SU-DHL-6 (cell line): ENCODE data around the gene CRTAC1.

Source experiments
- H2AFZ ChIP-seq: fragments of 200-600 bp; sonication (generic); 2 replicates; pipeline ENCODE4 v1.6.1; 2014; ENCODE audit warnings: low read depth, mild to moderate bottlenecking, moderate library complexity, mixed read lengths, antibody characterized with exemption, low read length; ENCODE audit not compliant: severe bottlenecking
- H3F3A ChIP-seq: fragments of 200-600 bp; shearing (Covaris generic); 2 replicates; pipeline ENCODE4 v1.6.0; 2016; ENCODE audit warnings: antibody characterized with exemption, mild to moderate bottlenecking; ENCODE audit not compliant: insufficient read depth
- H3K27ac ChIP-seq: fragments of 200-600 bp; sonication (generic); 2 replicates; pipeline ENCODE4 v1.5.1; 2016; ENCODE audit warnings: low read depth, mild to moderate bottlenecking, low read length, moderate library complexity, mixed read lengths
- H3K27me3 ChIP-seq: fragments of 200-600 bp; sonication (generic), shearing (Covaris generic); 2 replicates; pipeline ENCODE4 v1.6.0; 2014; ENCODE audit warnings: mild to moderate bottlenecking, low read length
- H3K36me3 ChIP-seq: fragments of 200-600 bp; sonication (generic); 2 replicates; pipeline ENCODE4 v1.6.1; 2014; ENCODE audit warnings: mild to moderate bottlenecking, low read length, mixed read lengths
- H3K4me2 ChIP-seq: fragments of 300-600, 200-600 bp; shearing (Covaris generic), sonication (generic); 2 replicates; pipeline ENCODE4 v1.6.0; 2014; ENCODE audit warnings: low read length, low read depth, mild to moderate bottlenecking; ENCODE audit not compliant: poor library complexity, severe bottlenecking
- H3K4me3 ChIP-seq: fragments of 200-600 bp; sonication (generic); 2 replicates; pipeline ENCODE4 v1.5.1; 2014; ENCODE audit warnings: antibody characterized with exemption, low read length, mild to moderate bottlenecking, mixed read lengths; ENCODE audit not compliant: insufficient read depth, poor library complexity, severe bottlenecking
- H3K79me2 ChIP-seq: fragments of 200-600 bp; sonication (generic); 2 replicates; pipeline ENCODE4 v1.6.1; 2014; ENCODE audit warnings: mild to moderate bottlenecking, low read length, moderate library complexity; ENCODE audit not compliant: insufficient read depth
- H3K9ac ChIP-seq: fragments of 200-600 bp; sonication (generic); 2 replicates; pipeline ENCODE4 v1.7.0; 2014; ENCODE audit warnings: mild to moderate bottlenecking, low read length
- H3K9me2 ChIP-seq: fragments of 200-600 bp; sonication (generic); replicated peaks from 2 replicates; pipeline ENCODE4 v1.6.1; 2014; ENCODE audit warnings: low read length; ENCODE audit not compliant: insufficient read depth
- H3K9me3 ChIP-seq: fragments of 200-600 bp; sonication (generic); 2 replicates; pipeline ENCODE4 v1.6.1; 2014; ENCODE audit warnings: low read length, mixed read lengths; ENCODE audit not compliant: insufficient read depth
- H4K20me1 ChIP-seq: fragments of 200-600 bp; sonication (generic); 2 replicates; pipeline ENCODE4 v1.6.1; 2014; ENCODE audit warnings: low read depth, mild to moderate bottlenecking, antibody characterized with exemption, low read length, moderate library complexity, mixed read lengths
- EZH2phosphoT487 ChIP-seq: fragments of 200-600 bp; sonication (generic), shearing (Covaris generic); conservative IDR thresholded peaks from 2 replicates; pipeline ENCODE4 v1.6.1; 2018; ENCODE audit warnings: mild to moderate bottlenecking, antibody characterized with exemption, low read length, moderate library complexity, mixed read lengths
- TF ChIP-seq, protein P1 (sequence below): fragments of 200-600 bp; sonication (generic); IDR thresholded peaks from one replicate; pipeline ENCODE4 v1.5.1; 2017; ENCODE audit warnings: antibody characterized with exemption, mild to moderate bottlenecking, low read length, moderate library complexity; ENCODE audit not compliant: insufficient read depth, poor library complexity, severe bottlenecking

The CRTAC1 gene

DNA sequence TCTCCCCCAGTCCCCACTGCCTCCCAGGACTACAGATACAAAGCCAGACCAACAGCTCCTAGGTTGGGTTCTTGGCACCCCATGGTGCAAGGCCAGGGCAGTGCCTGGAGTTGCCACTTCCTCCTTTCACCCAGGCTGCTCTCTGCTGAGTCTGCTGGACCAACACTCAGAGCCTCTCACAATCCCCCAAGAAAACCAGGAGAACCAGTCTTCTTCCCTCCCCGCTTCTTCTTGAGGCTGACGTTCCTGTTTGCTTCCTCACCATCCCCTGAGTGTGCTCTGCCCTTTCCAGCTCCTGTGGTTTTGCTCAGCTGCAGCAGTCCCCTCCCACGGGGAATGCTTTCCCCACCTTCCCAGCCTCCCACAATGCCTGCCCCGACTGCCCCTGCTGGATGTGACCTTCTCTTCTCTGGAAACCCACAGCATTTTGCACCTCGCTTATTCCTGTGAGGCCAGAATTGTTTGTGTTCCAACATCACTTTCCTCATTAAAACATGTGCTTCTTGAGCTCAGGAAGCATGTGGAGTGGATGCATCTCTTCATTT lies 90.9 kb downstream of the CRTAC1 start:
- Histone ChIP-seq H3K4me3 (no peak overlapping the region), H3K9ac (no peak overlapping the region), H3K9me2 (no peaks in the 10 kb centered on the region), H3K79me2 (no peaks in the 10 kb centered on the region), H3K36me3 (no peaks in the 10 kb centered on the region), H3K9me3 (no peaks in the 10 kb centered on the region), H3K4me2 (no peak overlapping the region), H3K27me3 (no peaks in the 10 kb centered on the region), H3F3A (no peaks in the 10 kb centered on the region), H4K20me1 (no peaks in the 10 kb centered on the region), H3K27ac (no peak overlapping the region), H2AFZ (no peak overlapping the region)
- no peak for TF ChIP-seq EZH2phosphoT487
- TF ChIP-seq, protein P1, sequence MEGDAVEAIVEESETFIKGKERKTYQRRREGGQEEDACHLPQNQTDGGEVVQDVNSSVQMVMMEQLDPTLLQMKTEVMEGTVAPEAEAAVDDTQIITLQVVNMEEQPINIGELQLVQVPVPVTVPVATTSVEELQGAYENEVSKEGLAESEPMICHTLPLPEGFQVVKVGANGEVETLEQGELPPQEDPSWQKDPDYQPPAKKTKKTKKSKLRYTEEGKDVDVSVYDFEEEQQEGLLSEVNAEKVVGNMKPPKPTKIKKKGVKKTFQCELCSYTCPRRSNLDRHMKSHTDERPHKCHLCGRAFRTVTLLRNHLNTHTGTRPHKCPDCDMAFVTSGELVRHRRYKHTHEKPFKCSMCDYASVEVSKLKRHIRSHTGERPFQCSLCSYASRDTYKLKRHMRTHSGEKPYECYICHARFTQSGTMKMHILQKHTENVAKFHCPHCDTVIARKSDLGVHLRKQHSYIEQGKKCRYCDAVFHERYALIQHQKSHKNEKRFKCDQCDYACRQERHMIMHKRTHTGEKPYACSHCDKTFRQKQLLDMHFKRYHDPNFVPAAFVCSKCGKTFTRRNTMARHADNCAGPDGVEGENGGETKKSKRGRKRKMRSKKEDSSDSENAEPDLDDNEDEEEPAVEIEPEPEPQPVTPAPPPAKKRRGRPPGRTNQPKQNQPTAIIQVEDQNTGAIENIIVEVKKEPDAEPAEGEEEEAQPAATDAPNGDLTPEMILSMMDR: no peak

DNA sequence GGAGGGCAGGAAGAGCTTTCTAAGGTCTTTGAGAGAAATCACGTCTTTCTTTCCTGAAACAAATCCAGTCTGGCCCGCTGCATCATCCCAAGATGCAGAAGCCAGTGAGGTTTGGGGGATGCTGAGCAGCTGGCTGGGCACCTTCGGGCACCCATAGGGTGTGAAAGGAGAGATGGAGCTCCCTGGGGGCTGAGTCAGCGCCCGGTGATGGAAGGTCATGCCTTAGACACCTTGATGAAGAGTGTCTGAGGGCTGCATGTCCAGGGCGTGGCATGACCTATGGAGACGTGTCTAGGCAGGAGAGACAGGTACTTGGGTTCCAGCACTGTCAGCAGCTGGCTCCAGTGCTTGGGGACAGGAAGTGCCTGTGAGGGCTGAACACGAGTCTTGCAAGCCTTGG lies 92.5 kb downstream of the CRTAC1 start:
- H3K79me2 ChIP-seq: no peaks in the 10 kb centered on the region
- no peaks in the 10 kb centered on the region for H3K36me3 ChIP-seq
- H3K4me2 ChIP-seq: no peak overlapping the region
- H3K9me3 ChIP-seq: no peaks in the 10 kb centered on the region
- H3K27ac ChIP-seq: no peak overlapping the region
- no peaks in the 10 kb centered on the region for H3K9me2 ChIP-seq
- no peak overlapping the region for H3K4me3 ChIP-seq
- no peak overlapping the region for H2AFZ ChIP-seq
- no peaks in the 10 kb centered on the region for H3F3A ChIP-seq
- no peak overlapping the region for H3K9ac ChIP-seq
- no peaks in the 10 kb centered on the region for H3K27me3 ChIP-seq
- H4K20me1 ChIP-seq: no peaks in the 10 kb centered on the region
- no peak for TF ChIP-seq EZH2phosphoT487
- TF ChIP-seq, protein P1: no peak

DNA sequence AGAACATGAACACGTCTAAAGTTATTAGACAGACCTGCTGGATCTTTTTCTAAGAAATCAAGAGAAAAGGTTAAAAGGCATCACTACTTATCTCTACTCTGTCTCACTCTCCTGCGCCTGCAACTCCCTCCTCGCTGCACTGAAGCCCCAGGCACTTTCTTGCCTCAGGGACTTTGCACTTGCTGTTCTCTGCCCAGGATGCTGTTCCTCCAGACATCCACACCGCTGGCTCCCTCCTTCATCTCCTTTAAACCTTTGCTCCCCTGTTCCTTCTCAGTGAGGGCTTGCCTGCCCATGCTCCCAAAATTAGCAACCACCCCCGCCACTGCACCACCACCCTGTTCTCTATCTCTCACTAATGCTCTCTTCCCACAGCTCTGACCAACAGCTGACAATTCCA lies 93.4 kb downstream of the CRTAC1 start:
- Histone ChIP-seq H3K36me3 (no peaks in the 10 kb centered on the region), H4K20me1 (no peaks in the 10 kb centered on the region), H3K27me3 (no peaks in the 10 kb centered on the region), H3K9me3 (no peaks in the 10 kb centered on the region), H3F3A (no peaks in the 10 kb centered on the region), H3K4me2 (no peak overlapping the region), H3K79me2 (no peaks in the 10 kb centered on the region), H2AFZ (no peak overlapping the region), H3K27ac (no peak overlapping the region), H3K4me3 (no peak overlapping the region), H3K9ac (no peak overlapping the region), H3K9me2 (no peaks in the 10 kb centered on the region)
- no peak for TF ChIP-seq EZH2phosphoT487
- TF ChIP-seq, protein P1: no peak
